Cardiac fibroblast (primary cell): Measurements from ENCODE around the gene TYW1.
"Not testable (repeated sequence)": the region's sequence is repeated elsewhere in the genome, so short reads cannot be mapped to it uniquely, and the experiment has no call there.

Experiments used
- DNase-seq, 2 donors: peaks; one replicate each; pipeline versions ENCODE4 v3.0.0 to v3.0.0-alpha.2; 2010; ENCODE audit warnings: low read depth in 2 of 2
- H3K4me3 ChIP-seq, 2 donors: replicated peaks in 1 of 2; 1 replicate in 1 of 2; 2 replicates in 1 of 2; pipeline ENCODE4 v1.5.1; 2011; ENCODE audit warnings: low read depth in 2 of 2, low read length in 2 of 2, mild to moderate bottlenecking in 2 of 2, moderate library complexity in 1 of 2
- CTCF ChIP-seq: IDR thresholded peaks from one replicate; pipeline ENCODE4 v1.5.1; 2011; ENCODE audit warnings: low read depth, mild to moderate bottlenecking, low read length, inconsistent platforms

Gene TYW1

DNA sequence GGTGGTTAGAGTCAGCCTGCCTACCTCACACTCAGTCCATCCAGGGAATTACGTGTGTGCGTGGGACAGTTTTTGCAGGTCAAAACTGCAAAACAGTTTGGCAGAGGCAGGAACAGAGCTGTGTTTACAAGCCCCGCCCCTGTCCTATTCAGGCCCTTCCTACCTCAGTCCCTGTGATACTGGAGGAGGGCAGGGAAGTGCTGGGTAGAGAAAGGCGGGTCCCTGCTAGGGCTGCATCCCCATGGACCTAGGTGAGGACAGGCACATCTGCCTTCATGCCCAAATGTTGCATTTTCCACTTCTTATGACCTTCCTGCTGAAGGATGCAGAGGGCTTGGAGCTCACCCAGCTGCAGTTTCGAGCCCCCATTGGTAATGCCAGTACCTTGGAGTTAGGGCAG, 26.3 kb upstream of the TYW1 start:
- DNase-seq = no peak
- no peak for TF ChIP-seq CTCF
- H3K4me3 ChIP-seq = no peak overlapping the region

- H3K4me3 ChIP-seq = no peak overlapping the region
- DNase-seq = no peak
- TF ChIP-seq CTCF = no peak
Observed at GRCh38 chr7:66974986-66975590, 21.5 kb upstream of the TYW1 start.

GRCh38 chr7:66978312-66978711, 18.3 kb upstream of the TYW1 start:
- DNase-seq, H3K4me3 ChIP-seq: not testable (repeated sequence)

DNA sequence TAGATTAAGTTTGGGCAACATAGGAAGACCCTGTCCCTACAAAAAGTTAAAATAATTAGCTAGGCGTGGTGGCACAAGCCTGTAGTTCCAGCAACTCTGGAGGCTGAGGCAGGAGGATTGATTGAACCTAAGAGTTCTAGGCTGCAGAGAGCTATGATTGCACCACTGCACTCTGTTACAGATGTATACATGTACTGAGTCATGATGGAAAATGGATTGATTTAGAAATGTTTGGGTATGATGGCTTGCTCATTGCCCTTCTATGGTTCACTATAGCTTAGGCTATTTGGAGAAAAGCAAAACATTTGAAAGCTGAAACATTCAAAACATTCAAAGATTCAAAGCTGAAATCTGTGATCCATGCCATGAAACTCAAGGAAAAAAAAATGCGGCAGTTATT, 17.6 kb upstream of the TYW1 start:
- not testable (repeated sequence) for DNase-seq

DNA sequence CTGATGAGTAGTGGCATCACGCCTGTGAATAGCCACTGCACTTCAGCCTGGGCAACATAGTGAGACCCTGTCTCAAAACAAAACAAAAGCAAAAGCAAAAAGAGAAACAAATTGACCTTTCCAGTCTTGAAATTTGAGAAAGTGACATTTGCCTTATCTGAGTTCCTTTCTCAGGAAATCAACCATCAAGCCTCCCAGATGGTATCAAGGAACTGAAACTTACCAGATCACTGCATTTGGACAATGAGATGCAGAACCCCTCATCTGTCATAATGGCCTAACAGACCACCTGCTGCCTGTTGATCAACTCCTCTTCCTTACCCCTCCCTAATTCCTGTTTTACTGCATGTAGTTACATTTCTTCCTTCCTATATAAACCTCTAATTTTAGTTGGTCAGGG, 16.3 kb upstream of the TYW1 start:
- not testable (repeated sequence) for H3K4me3 ChIP-seq, DNase-seq

More for the DNA sequence above, 17.6 kb upstream of the TYW1 start:
- H3K4me3 ChIP-seq = not testable (repeated sequence)

GRCh38 chr7:66989552-66989951, 7.1 kb upstream of the TYW1 start:
- not testable (repeated sequence) for DNase-seq, H3K4me3 ChIP-seq

DNA sequence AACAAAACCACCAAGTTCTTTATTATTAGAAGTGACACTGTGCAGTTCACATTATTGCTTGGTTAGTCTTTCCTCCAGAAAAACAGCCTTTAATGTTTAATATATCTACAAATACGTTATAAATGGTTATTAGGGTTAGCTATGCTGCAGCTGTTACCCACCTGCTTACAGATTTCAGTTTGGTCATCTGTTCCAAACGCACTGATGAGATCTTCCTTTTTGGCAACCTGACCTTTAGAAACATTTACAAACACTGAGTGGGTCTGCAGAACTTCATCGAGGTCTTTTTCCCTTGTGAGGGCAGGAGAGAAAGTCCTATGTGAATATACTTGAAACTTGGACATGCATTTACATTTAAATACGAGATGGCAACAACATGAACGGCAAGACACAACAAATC, 2.6 kb upstream of the TYW1 start:
- H3K4me3 ChIP-seq = peak overlapping the region; percentile 69 to 72
- DNase-seq = not testable (repeated sequence)

DNA sequence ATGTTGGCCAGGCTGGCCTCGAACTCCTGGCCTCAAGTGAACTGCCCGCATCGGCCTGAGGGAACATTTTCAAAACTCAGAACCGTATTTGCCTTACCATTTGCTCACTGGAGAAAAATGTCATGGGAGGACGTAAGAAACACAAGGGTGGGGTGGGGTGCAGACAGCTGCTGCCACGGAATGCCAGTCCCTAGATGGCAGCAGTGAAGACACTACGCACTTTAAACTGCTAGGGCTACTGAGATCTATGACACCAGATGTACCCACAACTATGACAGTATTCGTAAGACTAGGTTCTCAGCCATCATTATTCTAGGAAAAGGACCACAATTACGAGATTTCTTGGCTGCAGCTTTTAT, 2.0 kb upstream of the TYW1 start:
- peak overlapping the region; percentile 69 to 72 for H3K4me3 ChIP-seq
- peak; percentile 14 for TF ChIP-seq CTCF
- peak; percentile 84 to 90 for DNase-seq

GRCh38 chr7:66995050-66995776, 1.4 kb upstream of the TYW1 start, which contains the start of gene SBDS:
Gene SBDS (minus strand): TSS chr7:66995586. CDS start chr7:66995417, 169 bp downstream.
- DNase-seq = peak; percentile 99 to 100
- H3K4me3 ChIP-seq = peak within 1 kb of the TSS; percentile 69 to 72

DNA sequence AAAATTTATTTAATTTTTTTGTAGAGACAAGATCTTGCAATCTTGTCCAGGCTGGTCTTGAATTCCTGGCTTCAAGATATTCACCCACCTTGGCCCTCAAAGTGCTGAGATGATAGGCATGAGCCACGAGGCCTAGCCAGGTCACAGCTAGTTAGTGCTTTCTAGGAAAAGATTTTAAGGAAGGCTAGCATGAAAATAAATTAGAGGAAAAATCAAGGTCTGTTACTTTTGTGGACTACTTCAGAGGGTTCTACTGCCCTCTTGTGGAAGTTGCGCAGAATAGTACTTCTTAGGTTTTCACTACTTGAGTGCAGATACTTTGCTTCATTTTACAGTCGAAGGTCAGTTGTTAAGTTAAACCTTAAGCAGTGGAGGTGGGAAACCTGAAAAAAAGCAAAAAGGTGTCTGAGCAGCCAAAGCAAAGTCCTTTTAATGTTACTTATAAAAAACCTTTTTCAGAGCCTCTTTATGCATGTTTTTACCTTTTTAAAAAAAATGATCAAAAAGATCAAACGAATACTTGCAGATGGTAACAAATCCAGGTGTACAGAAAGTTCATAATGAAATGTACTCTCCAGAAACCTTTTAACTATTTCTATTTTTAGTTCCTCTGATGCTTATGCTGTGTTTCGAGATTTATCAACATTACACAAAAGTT, 4.1 kb downstream of the TYW1 start:
- TF ChIP-seq CTCF = peak; percentile 5
- peak; percentile 19 for DNase-seq
- not testable (repeated sequence) for H3K4me3 ChIP-seq

DNA sequence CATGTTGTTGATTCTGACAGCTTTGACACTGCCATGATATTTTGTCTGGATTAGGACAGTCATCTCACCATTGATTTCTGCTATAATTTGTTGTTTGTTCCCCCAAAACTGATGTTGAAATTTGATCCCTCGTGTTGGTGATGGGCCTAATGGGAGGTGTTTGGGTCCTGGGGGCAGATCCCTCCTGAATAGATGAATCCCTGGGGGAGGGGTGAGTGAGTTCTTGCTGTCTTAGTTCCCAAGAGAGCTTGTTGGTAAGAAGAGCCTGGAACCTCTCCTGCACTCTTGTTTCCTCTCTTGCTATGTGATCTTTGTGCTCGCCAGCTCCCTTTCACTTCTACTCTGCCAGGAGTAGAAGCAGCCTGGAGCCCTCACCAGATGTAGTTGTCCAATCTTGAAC, 7.5 kb downstream of the TYW1 start:
- DNase-seq, H3K4me3 ChIP-seq: not testable (repeated sequence)
